ENCODE measurements around the gene KRT34.
"Not testable (repeated sequence)": the region's sequence is repeated elsewhere in the genome, so short reads cannot be mapped to it uniquely, and the experiment has no call there.

Gene KRT34

DNA sequence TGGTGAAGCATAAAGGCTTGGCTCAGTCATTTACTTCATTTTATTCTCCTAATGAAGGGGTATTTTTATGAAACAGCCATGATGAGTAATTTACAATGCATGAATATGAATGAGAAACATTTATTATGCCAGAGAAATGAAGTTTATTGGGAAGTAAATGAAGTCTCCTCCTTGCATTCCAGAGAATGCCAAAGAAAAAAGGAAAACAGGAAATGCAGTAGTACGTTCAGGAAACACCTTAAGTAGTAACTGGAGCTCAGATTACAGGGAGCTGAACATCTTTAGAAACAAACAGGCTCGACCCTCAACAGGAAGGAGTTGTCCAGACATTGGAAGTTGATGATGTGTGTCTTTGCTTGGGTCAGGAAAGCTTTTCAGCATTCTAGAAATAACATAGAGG is 4.6 kb downstream of the KRT34 start:
- in situ Hi-C loops (cut with MboI; ENCODE audit: low pct_unique_long_range_greater_than_20kb, low sequenced_read_pairs) = no loop called here
- no peak for DNase-seq

DNA sequence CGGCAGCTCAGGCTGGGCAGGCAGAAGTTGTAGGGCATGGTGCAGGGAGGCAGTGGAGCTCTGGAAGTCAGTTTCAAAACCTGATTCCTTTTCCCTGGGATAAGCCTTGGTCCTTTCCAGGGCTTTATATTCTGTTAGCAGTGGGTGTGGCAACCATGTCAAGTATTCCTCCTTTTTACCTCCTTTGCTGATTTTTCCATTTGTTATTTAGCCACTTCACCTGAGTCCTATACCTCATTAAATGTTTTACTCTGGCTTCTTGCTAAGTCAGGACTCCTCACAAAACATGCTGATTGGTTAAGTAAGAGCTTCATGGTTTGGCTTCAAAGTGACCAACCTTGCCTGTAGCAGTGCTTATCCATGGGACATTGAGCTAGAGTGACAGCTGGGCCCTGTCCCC is 12.4 kb downstream of the KRT34 start, which contains the start of gene KRT33B:
Gene KRT33B (minus strand): TSS at position 101 of the 400 bp plus-strand sequence. CDS start 63 bp downstream, at position 38.
- no peak for DNase-seq
- in situ Hi-C loops (cut with MboI; ENCODE audit: low pct_unique_long_range_greater_than_20kb, low sequenced_read_pairs) = no loop called here

DNA sequence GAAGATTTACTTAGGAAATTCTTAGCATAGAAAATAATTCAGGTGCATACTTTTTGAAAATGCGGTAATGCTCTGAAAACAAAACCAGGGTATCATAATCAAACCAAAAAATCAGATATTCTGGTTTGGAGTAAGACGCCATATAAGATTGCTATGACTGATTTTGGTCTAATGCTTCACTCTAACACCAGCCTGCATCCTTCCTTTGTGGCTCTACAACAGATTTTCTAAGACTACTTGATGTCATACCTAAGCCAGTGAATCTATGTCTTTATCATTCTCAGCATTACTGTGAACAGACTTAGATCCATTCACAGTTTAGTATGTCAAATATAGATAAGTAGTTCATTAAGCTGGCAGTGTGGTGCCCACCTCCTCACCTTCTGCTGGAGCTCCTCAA is 13.1 kb downstream of the KRT34 start:
- in situ Hi-C loops (cut with MboI; ENCODE audit: low pct_unique_long_range_greater_than_20kb, low sequenced_read_pairs) = no loop called here
- no peak for DNase-seq

DNA sequence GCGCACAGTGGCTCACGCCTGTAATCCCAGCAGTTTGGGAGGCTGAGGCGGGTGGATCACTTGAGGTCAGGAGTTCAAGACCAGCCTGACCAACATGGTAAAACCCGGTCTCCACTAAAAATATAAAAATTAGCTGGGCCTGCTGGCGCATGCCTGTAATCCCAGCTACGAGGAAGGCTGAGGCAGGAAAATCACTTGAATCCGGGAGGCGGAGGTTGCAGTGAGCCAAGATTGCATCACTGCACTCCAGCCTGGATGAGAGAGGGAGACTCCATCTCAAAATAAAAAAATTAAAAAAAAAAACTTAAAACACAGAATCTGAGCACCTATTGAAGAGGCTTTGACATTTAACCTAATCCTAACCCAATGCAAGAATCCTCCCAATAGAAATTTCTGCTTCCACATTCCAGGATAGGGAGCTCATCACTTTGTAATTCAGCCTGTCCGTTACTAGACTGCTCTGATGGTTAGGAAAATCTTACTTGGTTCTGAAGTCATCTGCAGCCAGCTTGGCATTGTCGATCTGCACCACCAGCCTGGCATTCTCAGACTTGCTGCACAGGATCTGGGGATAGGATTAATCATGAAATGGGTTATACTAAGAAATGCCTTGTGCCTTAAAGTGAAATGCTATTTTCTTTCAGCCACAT is 14.6 kb downstream of the KRT34 start:
- no peak for DNase-seq
- in situ Hi-C loops (cut with MboI; ENCODE audit: low pct_unique_long_range_greater_than_20kb, low sequenced_read_pairs) = no loop called here

DNA sequence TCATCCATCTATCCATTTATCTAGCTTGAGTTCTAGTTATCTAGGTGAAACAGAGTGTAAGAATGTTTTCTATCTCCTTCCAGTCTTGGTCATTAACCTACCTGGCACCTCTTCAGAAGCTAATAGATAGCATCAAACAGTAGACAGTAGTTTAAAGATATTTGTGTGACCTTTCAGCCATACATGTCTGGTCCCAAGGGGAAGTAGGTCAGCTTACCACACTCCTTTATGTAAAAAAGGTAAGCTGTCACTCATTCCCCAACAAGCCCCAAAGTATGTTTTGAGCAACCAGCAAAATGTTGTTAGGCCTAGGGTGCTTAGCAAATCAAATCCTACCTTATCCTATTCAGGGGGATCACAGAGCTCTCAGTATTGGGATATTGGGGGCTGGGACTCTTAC is 16.0 kb downstream of the KRT34 start:
- DNase-seq = no peak
- in situ Hi-C loops (cut with MboI; ENCODE audit: low pct_unique_long_range_greater_than_20kb, low sequenced_read_pairs) = no loop called here

DNA sequence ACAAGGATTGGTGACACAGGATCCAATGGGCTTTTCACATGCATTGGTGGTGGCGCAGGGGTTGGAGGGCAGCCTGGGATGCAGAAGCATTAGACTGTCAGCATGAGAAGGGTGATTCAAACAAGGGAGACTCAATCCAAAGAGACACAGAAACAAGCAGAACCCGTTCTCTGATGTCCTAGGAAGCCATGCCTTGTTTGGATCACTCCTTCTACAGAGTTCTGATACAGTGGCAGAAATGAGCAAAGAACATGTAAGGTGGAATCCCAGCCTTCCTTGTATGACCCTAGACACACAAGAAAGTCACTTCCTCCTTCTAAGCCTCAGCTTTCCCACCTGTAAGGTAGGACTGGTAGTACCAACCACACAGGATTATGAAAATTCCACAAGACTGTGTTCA is 18.2 kb downstream of the KRT34 start:
- DNase-seq = no peak
- in situ Hi-C loops (cut with MboI; ENCODE audit: low pct_unique_long_range_greater_than_20kb, low sequenced_read_pairs) = no loop called here

DNA sequence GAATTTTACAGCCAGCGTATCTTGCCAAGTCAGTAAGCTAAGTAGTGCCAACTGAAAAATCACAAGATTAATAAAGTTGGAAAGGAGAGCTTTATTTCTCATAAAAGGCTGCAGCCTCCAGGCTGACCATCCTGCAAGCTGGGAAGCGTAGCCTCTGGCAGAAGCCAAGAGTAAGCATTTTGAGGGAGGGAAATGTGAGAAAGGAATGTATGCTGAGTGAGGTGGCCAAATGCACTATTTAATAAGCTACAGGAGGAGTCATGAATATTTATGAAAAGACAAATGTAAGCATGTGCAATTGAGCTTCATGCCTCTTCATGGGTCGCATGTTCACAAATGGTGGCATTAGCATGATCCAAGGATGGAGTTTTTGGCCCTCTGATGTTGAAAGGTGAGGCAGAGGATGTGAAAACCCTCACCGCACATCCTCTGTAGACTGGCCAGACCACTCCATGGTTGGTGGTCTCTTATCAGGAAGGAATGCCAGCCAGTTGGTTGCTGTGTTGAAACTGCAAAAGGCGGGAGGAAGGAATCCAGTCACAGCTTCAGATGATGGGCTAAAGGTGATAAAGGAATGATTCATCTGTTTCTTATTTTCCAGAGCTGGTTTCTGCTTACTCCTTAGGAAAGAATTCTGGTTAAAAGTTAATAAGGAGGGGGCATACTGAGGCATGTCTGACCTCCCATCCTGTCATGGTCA is 21.7 kb downstream of the KRT34 start:
- in situ Hi-C loops (cut with MboI; ENCODE audit: low pct_unique_long_range_greater_than_20kb, low sequenced_read_pairs) = no loop called here
- no peak for DNase-seq

DNA sequence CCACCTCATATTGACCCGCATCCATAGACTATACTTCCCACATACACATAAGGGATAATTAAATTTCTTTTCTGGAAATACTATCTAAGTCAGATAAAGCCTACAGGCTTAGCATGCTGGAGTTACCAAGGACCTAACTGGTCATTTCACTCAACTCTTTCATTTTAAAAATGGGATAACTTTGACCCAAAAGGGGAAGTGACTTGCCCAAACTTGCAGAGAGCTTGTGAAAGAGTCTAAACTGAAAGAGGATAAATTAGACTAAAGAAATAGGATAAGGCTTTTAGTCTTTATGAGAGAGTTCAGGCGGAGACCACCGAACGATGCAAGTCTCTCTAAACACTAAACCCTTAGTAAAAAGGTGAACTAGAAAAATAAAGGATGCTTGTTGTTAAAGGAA is 27.6 kb downstream of the KRT34 start:
- DNase-seq = peak; percentile 28
- in situ Hi-C loops (cut with MboI; ENCODE audit: low pct_unique_long_range_greater_than_20kb, low sequenced_read_pairs) = no loop called here

DNA sequence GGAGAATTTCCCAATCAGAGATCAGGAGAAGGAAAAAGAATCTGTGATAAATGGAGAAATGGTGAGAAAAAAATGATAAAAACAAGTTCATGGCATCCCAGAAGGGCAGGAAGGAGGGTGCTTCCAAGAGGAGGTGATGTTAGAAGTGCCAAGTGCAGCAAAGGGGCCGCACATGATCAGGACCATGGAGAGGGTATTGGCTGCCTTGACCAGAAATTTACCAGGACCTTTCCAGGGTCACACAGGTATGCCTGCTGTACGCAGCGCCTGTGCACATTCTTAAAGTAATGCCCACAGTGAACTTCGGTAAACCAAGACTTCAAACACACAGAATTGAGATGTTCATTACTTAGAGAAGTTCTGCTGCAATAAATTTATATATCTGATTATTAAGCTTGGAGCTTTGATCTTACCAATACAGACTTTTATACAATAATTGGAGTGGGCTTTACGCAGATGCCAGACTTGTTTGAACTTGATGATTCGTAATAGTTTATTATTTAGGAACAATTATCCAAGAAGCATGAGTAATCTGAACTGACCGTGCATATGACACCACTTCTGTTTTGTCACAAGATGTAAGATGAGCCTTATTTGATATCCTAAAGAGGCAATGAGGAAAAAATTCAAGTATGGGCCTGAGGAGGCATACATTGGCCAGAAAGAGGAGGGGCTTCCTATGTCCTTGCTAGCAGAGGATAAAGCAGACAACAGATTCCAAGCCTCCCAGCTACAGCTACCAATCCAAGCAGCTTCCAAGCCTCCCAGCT is 29.3 kb downstream of the KRT34 start:
- DNase-seq = no peak
- in situ Hi-C loops (cut with MboI; ENCODE audit: low pct_unique_long_range_greater_than_20kb, low sequenced_read_pairs) = no loop called here

DNA sequence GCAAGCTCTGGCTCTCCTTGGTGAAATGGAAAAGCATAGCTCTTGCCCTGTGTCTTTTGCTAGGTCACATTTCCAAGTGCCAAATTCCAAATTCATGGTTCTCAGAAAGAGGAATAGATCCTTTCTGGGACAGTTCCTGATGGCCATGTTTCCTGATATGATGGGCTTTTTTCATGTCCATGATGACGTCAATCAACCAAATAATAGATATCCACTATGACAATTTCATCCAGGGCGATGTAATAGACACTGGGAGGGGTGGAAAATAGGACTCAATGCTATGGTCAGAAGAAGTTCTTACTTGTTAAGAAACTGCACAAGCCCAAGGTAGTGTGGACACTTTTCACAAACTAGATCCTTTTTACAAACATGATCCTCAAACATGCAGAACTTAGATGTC is 30.9 kb downstream of the KRT34 start:
- in situ Hi-C loops (cut with MboI; ENCODE audit: low pct_unique_long_range_greater_than_20kb, low sequenced_read_pairs) = no loop called here
- DNase-seq = no peak

DNA sequence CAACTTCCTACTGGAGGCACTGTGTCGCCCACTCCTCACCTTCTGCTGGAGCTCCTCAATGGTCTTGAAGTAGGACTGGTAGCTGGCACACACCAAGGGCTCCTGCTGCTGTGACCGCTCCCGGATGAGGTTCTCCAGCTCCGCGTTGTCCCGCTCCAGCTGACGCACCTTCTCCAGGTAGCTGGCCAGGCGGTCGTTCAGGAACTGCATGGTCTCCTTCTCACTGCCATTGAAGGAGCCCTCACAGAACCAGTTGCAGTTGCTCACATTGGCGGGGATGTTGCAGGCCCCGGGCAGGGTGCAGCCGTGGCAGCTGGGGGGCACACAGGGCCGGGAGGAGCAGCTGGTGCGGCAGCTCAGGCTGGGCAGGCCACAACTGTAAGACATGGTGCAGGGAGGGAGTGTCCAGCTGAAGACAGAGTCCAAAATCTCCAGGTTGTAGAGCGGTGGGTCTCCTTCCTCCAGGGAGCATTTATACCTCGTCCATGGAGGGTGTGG is 31.7 kb downstream of the KRT34 start, which contains the start of gene KRT33A:
Gene KRT33A (minus strand): TSS at position 448 of the 498 bp plus-strand sequence. CDS start 61 bp downstream, at position 387.
- in situ Hi-C loops (cut with MboI; ENCODE audit: low pct_unique_long_range_greater_than_20kb, low sequenced_read_pairs); DNase-seq: not testable (repeated sequence)

DNA sequence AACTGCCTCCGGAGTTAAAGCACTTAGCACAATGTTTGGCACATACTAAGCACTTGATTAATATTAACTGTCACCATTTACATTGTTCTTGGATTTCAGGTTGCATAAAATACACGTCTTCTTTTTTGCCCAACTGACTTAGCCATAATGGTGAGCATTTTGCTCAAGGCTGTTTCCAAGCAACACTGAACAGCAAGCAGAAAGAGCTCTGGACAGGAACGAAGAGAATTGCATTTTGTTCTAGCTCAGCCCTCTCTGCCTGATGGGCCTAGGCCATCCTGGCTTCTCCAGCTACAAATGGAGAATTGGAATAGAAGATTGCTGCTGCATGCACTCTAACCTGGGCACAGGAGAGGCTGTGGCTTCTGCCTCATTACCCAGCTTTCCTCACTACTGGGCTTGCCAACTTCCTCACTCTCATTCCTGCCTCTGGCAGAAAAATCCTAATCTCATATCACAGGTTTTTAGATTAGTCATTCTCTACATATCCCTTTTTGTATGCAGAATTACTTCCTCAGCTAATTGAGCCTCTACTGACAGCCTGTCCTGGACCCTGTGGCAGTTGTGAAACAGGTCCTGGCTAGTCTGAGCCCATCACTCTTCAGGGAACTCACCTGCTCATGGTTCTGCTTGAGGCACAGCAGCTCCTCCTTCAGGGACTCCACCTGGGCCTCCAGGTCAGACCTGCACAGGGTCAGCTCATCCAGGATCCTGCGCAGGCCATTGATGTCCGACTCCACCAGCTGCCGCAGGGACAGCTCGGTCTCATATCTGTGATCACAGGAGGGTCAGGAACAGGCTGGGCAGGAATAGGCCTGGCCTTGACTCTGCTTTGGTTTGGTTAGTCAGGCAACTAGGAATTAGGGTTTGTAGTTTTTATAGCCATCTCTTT is 34.0 kb downstream of the KRT34 start:
- in situ Hi-C loops (cut with MboI; ENCODE audit: low pct_unique_long_range_greater_than_20kb, low sequenced_read_pairs) = no loop called here
- no peak for DNase-seq

DNA sequence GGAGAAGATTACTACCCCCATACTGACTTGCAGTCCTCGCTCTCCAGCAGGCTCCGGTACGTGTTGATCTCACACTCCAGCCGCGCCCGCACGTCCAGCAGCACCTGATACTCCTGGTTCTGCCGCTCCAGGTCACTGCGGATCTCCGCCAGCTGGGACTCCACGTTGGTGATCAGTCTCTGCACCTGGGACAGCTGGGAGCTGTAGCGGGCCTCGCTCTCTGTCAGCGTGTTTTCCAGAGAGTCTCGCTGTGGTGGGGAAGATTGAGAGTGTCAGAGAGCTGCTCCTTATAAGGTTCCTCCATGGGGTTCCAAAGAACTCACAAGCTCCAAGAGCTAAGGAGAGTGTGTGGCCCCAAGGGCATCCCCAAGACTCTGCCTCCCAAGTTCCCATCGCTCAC is 35.7 kb downstream of the KRT34 start:
- in situ Hi-C loops (cut with MboI; ENCODE audit: low pct_unique_long_range_greater_than_20kb, low sequenced_read_pairs); DNase-seq: not testable (repeated sequence)

DNA sequence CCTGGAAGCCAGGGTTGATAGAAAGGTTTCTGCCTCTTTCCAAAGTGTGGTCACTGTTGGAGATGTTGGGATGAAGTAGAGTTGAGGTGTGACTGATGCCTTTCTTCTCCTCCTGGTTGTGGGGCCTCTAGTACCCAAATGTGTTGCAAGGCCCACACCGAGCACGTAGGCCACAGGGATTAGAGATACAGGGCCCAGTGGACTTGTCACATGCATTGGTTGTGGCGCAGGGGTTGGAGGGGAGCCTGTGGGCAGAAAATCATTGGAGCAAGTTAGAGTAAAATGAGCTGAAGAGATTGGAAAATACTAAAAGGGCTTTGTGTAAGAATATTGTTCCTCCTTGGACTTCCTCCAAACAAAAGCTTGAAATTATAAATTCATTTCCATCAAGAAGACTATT is 36.1 kb downstream of the KRT34 start:
- in situ Hi-C loops (cut with MboI; ENCODE audit: low pct_unique_long_range_greater_than_20kb, low sequenced_read_pairs) = no loop called here
- no peak for DNase-seq

DNA sequence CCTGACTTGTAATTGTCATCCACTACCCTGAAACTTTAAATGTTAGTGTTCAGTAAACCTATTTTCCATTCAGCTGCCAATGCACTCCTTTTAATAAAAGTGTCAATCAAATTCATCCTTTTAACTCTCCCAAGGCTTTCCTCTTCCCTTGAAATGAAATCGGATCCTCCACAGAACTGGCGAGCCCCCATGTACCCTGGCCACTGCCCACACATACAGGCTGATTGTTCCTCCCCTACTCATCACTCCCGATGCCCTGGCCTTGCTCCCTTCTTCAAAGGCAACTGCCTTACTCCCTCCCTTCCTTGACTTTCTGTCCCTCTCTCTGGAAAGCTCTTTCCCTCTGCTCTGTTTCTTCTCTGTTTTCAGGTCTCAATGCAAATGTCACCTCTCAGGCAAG is 39.1 kb downstream of the KRT34 start:
- in situ Hi-C loops (cut with MboI; ENCODE audit: low pct_unique_long_range_greater_than_20kb, low sequenced_read_pairs) = no loop called here
- DNase-seq = no peak

DNA sequence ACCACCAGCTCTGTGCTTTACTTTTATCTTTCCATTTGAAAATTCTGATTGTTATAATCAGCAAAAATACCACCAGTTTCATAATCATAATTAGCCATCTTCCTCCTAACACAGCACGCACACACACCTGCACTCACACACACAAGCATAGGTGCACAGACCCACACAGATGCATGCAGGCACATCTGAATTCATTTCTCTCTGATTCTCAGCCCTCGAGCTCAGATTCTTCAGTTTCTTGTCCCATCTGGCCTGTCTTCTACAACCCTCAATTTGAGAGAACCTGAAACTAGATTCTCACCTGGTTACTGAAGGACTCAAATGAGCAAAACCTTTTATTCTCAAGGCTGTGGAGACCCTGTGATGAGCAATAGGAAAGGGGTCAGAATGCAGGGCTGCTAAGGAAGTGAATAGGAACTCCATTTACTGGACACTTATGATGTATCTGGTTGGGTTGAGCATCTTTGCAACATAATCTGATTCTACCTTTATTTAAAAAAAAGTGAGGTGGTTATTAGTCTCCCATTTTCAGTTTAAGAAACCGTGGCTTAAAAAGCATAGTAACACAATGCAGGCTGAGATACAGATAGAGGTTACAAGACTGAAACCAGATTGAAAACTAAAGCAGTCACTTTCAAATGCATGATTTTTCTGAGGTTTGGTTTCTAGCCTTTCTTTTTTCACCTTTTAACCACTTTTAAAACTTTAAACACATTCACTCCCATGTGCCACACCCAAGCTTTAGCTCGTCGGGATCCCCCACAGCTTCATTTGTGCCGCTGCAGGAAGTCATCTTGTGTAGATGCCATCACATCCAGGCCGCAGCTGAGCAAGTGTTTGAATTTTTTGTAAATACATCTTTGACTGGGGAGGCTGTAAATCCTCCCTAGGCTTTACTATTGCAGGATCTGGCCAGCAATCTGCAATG is 40.9 kb downstream of the KRT34 start:
- DNase-seq = no peak
- in situ Hi-C loops (cut with MboI; ENCODE audit: low pct_unique_long_range_greater_than_20kb, low sequenced_read_pairs) = no loop called here

DNA sequence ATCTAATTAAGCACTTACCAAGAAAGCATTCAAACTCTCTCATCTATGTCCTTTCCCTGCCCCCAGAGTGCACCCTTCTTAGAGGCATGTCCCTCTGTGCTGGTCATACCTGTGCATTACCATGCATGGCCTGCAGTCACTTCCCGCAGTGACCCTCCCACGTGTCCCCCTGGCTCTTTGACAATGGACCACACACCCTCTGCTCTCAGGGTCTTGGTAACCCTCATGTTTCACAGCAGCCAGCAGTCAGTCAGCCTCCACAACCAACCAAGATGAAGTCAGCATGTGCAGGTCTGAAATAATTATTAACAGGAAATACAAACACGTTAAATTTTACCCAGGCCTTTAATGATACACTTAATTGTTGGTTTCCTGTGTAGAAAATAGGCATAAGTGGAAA is 41.6 kb downstream of the KRT34 start:
- in situ Hi-C loops (cut with MboI; ENCODE audit: low pct_unique_long_range_greater_than_20kb, low sequenced_read_pairs) = no loop called here
- DNase-seq = no peak

DNA sequence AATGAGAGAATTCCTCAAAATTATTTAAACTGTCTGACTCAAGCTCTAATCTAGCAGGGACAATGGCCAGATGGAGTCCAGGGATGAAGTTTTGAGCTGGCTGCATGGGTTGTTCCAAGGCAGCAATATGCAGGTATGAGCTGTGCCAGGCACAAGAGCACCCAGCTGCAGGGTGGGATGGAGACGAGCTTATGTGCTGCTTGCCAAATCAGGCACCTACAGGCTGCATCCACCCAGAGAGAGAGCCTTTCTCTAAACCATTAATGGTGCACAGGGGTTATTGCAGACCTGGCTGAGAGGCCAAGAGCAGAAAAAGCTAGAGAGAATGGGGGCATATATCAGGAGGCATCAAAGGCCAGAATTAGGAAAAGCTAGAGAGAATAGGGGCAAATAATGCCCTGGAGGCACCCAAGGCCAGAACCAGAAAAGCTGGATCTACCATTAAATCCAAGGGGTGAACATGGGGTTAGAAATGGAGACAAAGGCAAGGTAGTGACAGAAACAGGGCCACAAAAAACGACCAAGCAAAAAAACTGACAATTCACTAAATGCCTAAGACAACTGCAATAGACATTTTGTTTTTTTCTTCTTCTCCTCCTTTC is 42.4 kb downstream of the KRT34 start:
- in situ Hi-C loops (cut with MboI; ENCODE audit: low pct_unique_long_range_greater_than_20kb, low sequenced_read_pairs) = no loop called here
- DNase-seq = no peak

Measured in KBM-7 (cell line).